H9 (cell line): Measurements from ENCODE around the gene JAK2. TPM values are rescaled to one million over a fixed set of nuclear protein-coding genes. Genes with fewer than 3 reads are reported as not detected.

Experiments used
- DNase-seq: peaks from one replicate; pipeline ENCODE4 v3.0.0-alpha.2; 2017
- H2AFZ ChIP-seq: one replicate; pipeline ENCODE4 v1.6.1; 2013; ENCODE audit warnings: mild to moderate bottlenecking, low read length, control low read depth, moderate library complexity
- H2AK5ac ChIP-seq: 2 replicates; pipeline ENCODE4 v1.6.1; 2013; ENCODE audit warnings: low read length, control low read depth, mixed read lengths; ENCODE audit not compliant: insufficient read length
- H2BK120ac ChIP-seq: one replicate; pipeline ENCODE4 v1.6.1; 2013; ENCODE audit warnings: low read depth, mild to moderate bottlenecking, low read length, control low read depth, inconsistent platforms; ENCODE audit not compliant: poor library complexity, severe bottlenecking
- H2BK12ac ChIP-seq: 2 replicates; pipeline ENCODE4 v1.6.1; 2013; ENCODE audit warnings: low read length, control low read depth, mixed read lengths, low read depth; ENCODE audit not compliant: insufficient read length
- H2BK15ac ChIP-seq: 2 replicates; pipeline ENCODE4 v1.6.1; 2013; ENCODE audit warnings: low read depth, low read length, control low read depth
- H2BK20ac ChIP-seq: one replicate; pipeline ENCODE4 v1.6.1; 2013; ENCODE audit warnings: low read depth, mild to moderate bottlenecking, low read length, control low read depth, inconsistent platforms; ENCODE audit not compliant: poor library complexity, severe bottlenecking
- H2BK5ac ChIP-seq: 2 replicates; pipeline ENCODE4 v1.6.1; 2013; ENCODE audit warnings: low read length, control low read depth, mixed read lengths; ENCODE audit not compliant: insufficient read length
- H3K14ac ChIP-seq: 2 replicates; pipeline ENCODE4 v1.6.1; 2013; ENCODE audit warnings: low read length, control low read depth; ENCODE audit not compliant: insufficient read depth
- H3K18ac ChIP-seq: 2 replicates; pipeline ENCODE4 v1.6.1; 2013; ENCODE audit warnings: low read depth, mild to moderate bottlenecking, mixed read lengths, low read length, control low read depth; ENCODE audit not compliant: insufficient read length
- H3K23ac ChIP-seq: 2 replicates; pipeline ENCODE4 v1.6.1; 2013; ENCODE audit warnings: low read length, control low read depth, mixed read lengths, low read depth; ENCODE audit not compliant: insufficient read length
- H3K23me2 ChIP-seq: 2 replicates; pipeline ENCODE4 v1.6.1; 2013; ENCODE audit warnings: low read depth, mild to moderate bottlenecking, mixed read lengths, low read length, control low read depth; ENCODE audit not compliant: insufficient read length, poor library complexity, severe bottlenecking
- H3K27ac ChIP-seq: 2 replicates; pipeline ENCODE4 v1.5.1; 2013; ENCODE audit warnings: low read length, control low read depth, mixed read lengths, low read depth; ENCODE audit not compliant: insufficient read length
- H3K27me3 ChIP-seq: 2 replicates; pipeline ENCODE4 v1.6.1; 2013; ENCODE audit warnings: low read length, control low read depth, inconsistent platforms; ENCODE audit not compliant: insufficient read depth
- H3K4ac ChIP-seq: 2 replicates; pipeline ENCODE4 v1.6.1; 2013; ENCODE audit warnings: low read depth, mild to moderate bottlenecking, control low read depth, inconsistent platforms, low read length, moderate library complexity
- H3K4me1 ChIP-seq: 2 replicates; pipeline ENCODE4 v1.6.1; 2013; ENCODE audit warnings: low read length, control low read depth, inconsistent platforms; ENCODE audit not compliant: insufficient read depth
- H3K4me2 ChIP-seq: 2 replicates; pipeline ENCODE4 v1.6.1; 2013; ENCODE audit warnings: low read length, control low read depth, mixed read lengths; ENCODE audit not compliant: insufficient read length, insufficient read depth
- H3K56ac ChIP-seq: 2 replicates; pipeline ENCODE4 v1.6.1; 2013; ENCODE audit warnings: low read depth, mild to moderate bottlenecking, mixed read lengths, low read length, control low read depth; ENCODE audit not compliant: insufficient read length
- H3K79me1 ChIP-seq: 2 replicates; pipeline ENCODE4 v1.6.1; 2013; ENCODE audit warnings: low read depth, mild to moderate bottlenecking, moderate library complexity, low read length, control low read depth, inconsistent platforms; ENCODE audit not compliant: insufficient read depth, poor library complexity, severe bottlenecking
- H3K79me2 ChIP-seq: 2 replicates; pipeline ENCODE4 v1.6.1; 2013; ENCODE audit warnings: low read length, control low read depth, inconsistent platforms; ENCODE audit not compliant: insufficient read depth
- H3K9ac ChIP-seq: 2 replicates; pipeline ENCODE4 v1.6.1; 2013; ENCODE audit warnings: low read length, control low read depth, mixed read lengths; ENCODE audit not compliant: insufficient read length; ENCODE audit errors: extremely low read depth
- H3K9me3 ChIP-seq: one replicate; pipeline ENCODE4 v1.6.1; 2013; ENCODE audit warnings: low read depth, low read length, inconsistent platforms; ENCODE audit not compliant: control insufficient read depth
- H3T11ph ChIP-seq: one replicate; pipeline ENCODE4 v1.6.1; 2013; ENCODE audit warnings: mild to moderate bottlenecking, low read length, control low read depth, inconsistent platforms
- H4K20me1 ChIP-seq: one replicate; pipeline ENCODE4 v1.6.1; 2013; ENCODE audit not compliant: control insufficient read depth, insufficient read length, insufficient read depth
- H4K5ac ChIP-seq: 2 replicates; pipeline ENCODE4 v1.6.1; 2013; ENCODE audit warnings: low read depth, mild to moderate bottlenecking, mixed read lengths, low read length, control low read depth; ENCODE audit not compliant: insufficient read length
- H4K8ac ChIP-seq: replicated peaks from 2 replicates; pipeline ENCODE4 v1.6.1; 2013; ENCODE audit warnings: low read length, control low read depth, mixed read lengths, low read depth; ENCODE audit not compliant: insufficient read length
- H4K91ac ChIP-seq: 2 replicates; pipeline ENCODE4 v1.6.1; 2013; ENCODE audit warnings: low read depth, mild to moderate bottlenecking, moderate library complexity, mixed read lengths, low read length, control low read depth; ENCODE audit not compliant: insufficient read length
- H3K27ac Mint-ChIP-seq, 3 experiments: 2 replicates in 2 of 3; 3 replicates in 1 of 3; pipeline ENCODE4 v1.8.0; 2020 to 2021; ENCODE audit warnings: mixed read lengths in 3 of 3, mild to moderate bottlenecking in 1 of 3, moderate library complexity in 1 of 3
- H3K27me3 Mint-ChIP-seq: 2 replicates; pipeline ENCODE4 v1.8.0; 2021; ENCODE audit warnings: low read depth, mild to moderate bottlenecking, moderate library complexity, mixed read lengths
- H3K36me3 Mint-ChIP-seq, 3 experiments: 2 replicates in 2 of 3; 3 replicates in 1 of 3; pipeline ENCODE4 v1.8.0; 2020 to 2021; ENCODE audit warnings: low read depth in 3 of 3, mixed read lengths in 3 of 3; ENCODE audit not compliant: insufficient read depth in 1 of 3
- H3K4me1 Mint-ChIP-seq, 2 experiments: 2 replicates each; pipeline ENCODE4 v1.8.0; 2020; ENCODE audit warnings: mixed read lengths in 2 of 2
- H3K4me3 Mint-ChIP-seq, 2 experiments: 2 replicates in 1 of 2; 3 replicates in 1 of 2; pipeline ENCODE4 v1.8.0; 2020 to 2021; ENCODE audit warnings: mild to moderate bottlenecking in 2 of 2, mixed read lengths in 2 of 2, moderate library complexity in 1 of 2
- H3K9me3 Mint-ChIP-seq, 2 experiments: 2 replicates in 1 of 2; 3 replicates in 1 of 2; pipeline ENCODE4 v1.8.0; 2020; ENCODE audit warnings: mild to moderate bottlenecking in 2 of 2, mixed read lengths in 2 of 2, moderate library complexity in 1 of 2
- WGBS: extraction: QIAGEN DNeasy Blood & Tissue Kit; methylation state at CpG from one replicate; pipeline ENCODE4 v1.1.7; 2013; ENCODE audit warnings: missing lambda C conversion rate, low lambda C conversion rate, mixed read lengths; ENCODE audit not compliant: insufficient read length; ENCODE audit errors: extremely low coverage; 5-methylcytosine and 5-hydroxymethylcytosine counted together
- total RNA-seq: library from RNA; stranded (reverse); gene quantifications from 2 replicates; pipeline ENCODE4 v1.2.1, GENCODE V29; 2021
- TF ChIP-seq, protein P1 (sequence below): fragments of 200-600 bp; sonication (generic); conservative IDR thresholded peaks from 3 replicates; pipeline ENCODE4 v1.8.0; 2021; ENCODE audit warnings: antibody characterized with exemption, mild to moderate bottlenecking

JAK2 gene
- total RNA-seq, 1 experiment from 2014 or later, result 3.4 TPM

- Mint-ChIP-seq H3K4me3 (no peak overlapping the region), H3K9me3 (peaks cover 0 to 7% of the 10 kb centered on the region in 2 experiments; a peak in 1 of 5 replicates), H3K36me3 (peaks cover 3 to 7% (median 5%) of the 10 kb centered on the region in 3 experiments; a peak in 5 of 7 replicates), H3K27ac (no peak overlapping the region; a peak in 1 of 7 replicates), H3K27me3 (no peaks in the 10 kb centered on the region), H3K4me1 (no peaks in the 10 kb centered on the region)
- Histone ChIP-seq H2AFZ (no peak overlapping the region), H2BK120ac (no peak overlapping the region), H3K23me2 (no peaks in the 10 kb centered on the region), H3K23ac (no peak overlapping the region), H2BK5ac (no peak overlapping the region), H3K9ac (no peak overlapping the region), H3K9me3 (no peaks in the 10 kb centered on the region), H2BK20ac (no peak overlapping the region), H2BK12ac (no peak overlapping the region), H3K14ac (no peak overlapping the region), H3K4me1 (no peaks in the 10 kb centered on the region), H3K56ac (no peak overlapping the region), H4K20me1 (no peaks in the 10 kb centered on the region), H3K79me1 (no peaks in the 10 kb centered on the region), H3K79me2 (no peaks in the 10 kb centered on the region), H3K18ac (no peak overlapping the region), H3T11ph (no peak overlapping the region), H3K4ac (no peak overlapping the region), H3K4me2 (no peak overlapping the region), H2AK5ac (no peak overlapping the region), H4K5ac (no peak overlapping the region), H4K91ac (no peak overlapping the region), H3K27ac (no peak overlapping the region), H3K27me3 (no peaks in the 10 kb centered on the region), H4K8ac (no peak overlapping the region), H2BK15ac (no peak overlapping the region)
- no peak for DNase-seq
- TF ChIP-seq, protein P1, sequence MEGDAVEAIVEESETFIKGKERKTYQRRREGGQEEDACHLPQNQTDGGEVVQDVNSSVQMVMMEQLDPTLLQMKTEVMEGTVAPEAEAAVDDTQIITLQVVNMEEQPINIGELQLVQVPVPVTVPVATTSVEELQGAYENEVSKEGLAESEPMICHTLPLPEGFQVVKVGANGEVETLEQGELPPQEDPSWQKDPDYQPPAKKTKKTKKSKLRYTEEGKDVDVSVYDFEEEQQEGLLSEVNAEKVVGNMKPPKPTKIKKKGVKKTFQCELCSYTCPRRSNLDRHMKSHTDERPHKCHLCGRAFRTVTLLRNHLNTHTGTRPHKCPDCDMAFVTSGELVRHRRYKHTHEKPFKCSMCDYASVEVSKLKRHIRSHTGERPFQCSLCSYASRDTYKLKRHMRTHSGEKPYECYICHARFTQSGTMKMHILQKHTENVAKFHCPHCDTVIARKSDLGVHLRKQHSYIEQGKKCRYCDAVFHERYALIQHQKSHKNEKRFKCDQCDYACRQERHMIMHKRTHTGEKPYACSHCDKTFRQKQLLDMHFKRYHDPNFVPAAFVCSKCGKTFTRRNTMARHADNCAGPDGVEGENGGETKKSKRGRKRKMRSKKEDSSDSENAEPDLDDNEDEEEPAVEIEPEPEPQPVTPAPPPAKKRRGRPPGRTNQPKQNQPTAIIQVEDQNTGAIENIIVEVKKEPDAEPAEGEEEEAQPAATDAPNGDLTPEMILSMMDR, result no peak
- WGBS, result no CpG with 5 or more reads among the region's 48 CpGs
These were observed 56.5 kb downstream of the JAK2 start for GRCh38 chr9:5041390-5042115.
